GM23338 (cell line): ENCODE measurements around the gene NDUFB8. TPM values are rescaled to one million over a fixed set of nuclear protein-coding genes. Genes with fewer than 3 reads are reported as not detected.

Experiments
- ATAC-seq: fragments of 200-7000 bp; cut with Tn5 transposase; 3 replicates; pipeline ENCODE4 v1.9.1; 2020
- DNase-seq: peaks from one replicate; pipeline ENCODE4 v3.0.0-alpha.2; 2015; ENCODE audit warnings: low spot score
- H2AFZ ChIP-seq: fragments of 200-600 bp; sonication (generic); 2 replicates; pipeline ENCODE4 v1.8.0; 2016; ENCODE audit warnings: antibody characterized with exemption, mild to moderate bottlenecking, moderate library complexity
- H3F3A ChIP-seq: fragments of 200-600 bp; sonication (generic); replicated peaks from 2 replicates; pipeline ENCODE4 v1.8.0; 2017; ENCODE audit warnings: antibody characterized with exemption, mixed run types, low read depth
- H3K27ac ChIP-seq: fragments of 200-600 bp; sonication (generic); 2 replicates; pipeline ENCODE4 v1.6.1; 2016; ENCODE audit warnings: low read depth
- H3K27me3 ChIP-seq: fragments of 200-600 bp; sonication (generic); 2 replicates; pipeline ENCODE4 v1.8.0; 2016; ENCODE audit warnings: mild to moderate bottlenecking, mixed run types, moderate library complexity; ENCODE audit not compliant: insufficient read depth
- H3K36me3 ChIP-seq: fragments of 200-600 bp; sonication (generic); 2 replicates; pipeline ENCODE4 v1.8.0; 2016; ENCODE audit warnings: mild to moderate bottlenecking; ENCODE audit not compliant: insufficient read depth
- H3K4me1 ChIP-seq: fragments of 200-600 bp; sonication (generic); 2 replicates; pipeline ENCODE4 v1.8.0; 2016; ENCODE audit warnings: mild to moderate bottlenecking, moderate library complexity; ENCODE audit not compliant: insufficient read depth
- H3K4me2 ChIP-seq: fragments of 200-600 bp; sonication (generic); 2 replicates; pipeline ENCODE4 v1.7.1; 2017; ENCODE audit warnings: mixed run types
- H3K4me3 ChIP-seq: fragments of 200-600 bp; sonication (generic); 2 replicates; pipeline ENCODE4 v1.6.1; 2016; ENCODE audit warnings: mixed run types
- H3K79me2 ChIP-seq: fragments of 200-600 bp; sonication (generic); replicated peaks from 2 replicates; pipeline ENCODE4 v1.8.0; 2017; ENCODE audit warnings: mild to moderate bottlenecking; ENCODE audit not compliant: insufficient read depth
- H3K9me2 ChIP-seq: fragments of 200-600 bp; sonication (generic); 2 replicates; pipeline ENCODE4 v1.8.0; 2017; ENCODE audit not compliant: insufficient read depth
- H4K20me1 ChIP-seq: fragments of 200-600 bp; sonication (generic); replicated peaks from 2 replicates; pipeline ENCODE4 v1.8.0; 2017; ENCODE audit warnings: mild to moderate bottlenecking; ENCODE audit not compliant: insufficient read depth
- H3K27ac Mint-ChIP-seq: 2 replicates; pipeline ENCODE4 v1.8.0; 2020; ENCODE audit warnings: inconsistent platforms, mild to moderate bottlenecking, moderate library complexity, mixed read lengths
- H3K27me3 Mint-ChIP-seq: 3 replicates; pipeline ENCODE4 v1.8.0; 2022; ENCODE audit warnings: low read depth, mild to moderate bottlenecking, moderate library complexity, mixed read lengths, inconsistent platforms; ENCODE audit not compliant: insufficient read depth, poor library complexity
- H3K36me3 Mint-ChIP-seq: 3 replicates; pipeline ENCODE4 v1.8.0; 2021; ENCODE audit warnings: low read depth, mild to moderate bottlenecking, inconsistent platforms, moderate library complexity, mixed read lengths
- H3K4me1 Mint-ChIP-seq: 3 replicates; pipeline ENCODE4 v1.8.0; 2020; ENCODE audit warnings: mild to moderate bottlenecking, inconsistent platforms, mixed read lengths
- H3K4me3 Mint-ChIP-seq: 3 replicates; pipeline ENCODE4 v1.8.0; 2021; ENCODE audit warnings: moderate library complexity, mild to moderate bottlenecking, inconsistent platforms, mixed read lengths
- H3K9me3 Mint-ChIP-seq: 3 replicates; pipeline ENCODE4 v1.8.0; 2020; ENCODE audit warnings: moderate library complexity, mild to moderate bottlenecking, inconsistent platforms, mixed read lengths
- ETS1 ChIP-seq: IDR thresholded peaks from 2 replicates; pipeline ENCODE4 v1.6.1; 2016; ENCODE audit warnings: antibody characterized with exemption
- EZH2phosphoT487 ChIP-seq: fragments of 200-600 bp; sonication (generic); IDR thresholded peaks from one replicate; pipeline ENCODE4 v1.8.1; 2018; ENCODE audit warnings: antibody characterized with exemption; ENCODE audit not compliant: unreplicated experiment
- JUNB ChIP-seq: IDR thresholded peaks from one replicate; pipeline ENCODE4 v1.6.1; 2016; ENCODE audit warnings: antibody characterized with exemption; ENCODE audit not compliant: unreplicated experiment
- POLR2AphosphoS5 ChIP-seq: IDR thresholded peaks from 2 replicates; pipeline ENCODE4 v1.6.1; 2016; ENCODE audit warnings: antibody characterized with exemption, low read depth
- REST ChIP-seq: IDR thresholded peaks from one replicate; pipeline ENCODE4 v1.6.1; 2018; ENCODE audit warnings: antibody characterized with exemption; ENCODE audit not compliant: unreplicated experiment
- ZNF462 ChIP-seq: fragments of 250-450 bp; sonication (Bioruptor Pico); IDR thresholded peaks from 2 replicates; pipeline ENCODE4 v1.5.0; 2020; ENCODE audit warnings: mild to moderate bottlenecking, moderate library complexity
- polyA plus RNA-seq: library from polyadenylated mRNA; unstranded; fragments of >200 nt; fragmentation: Nextera tagmentation; extraction: Ambion mirVana; gene quantifications from 2 replicates; pipeline ENCODE4 v1.2.1, GENCODE V29; 2016
- total RNA-seq: library from RNA; depleted of rRNA; stranded (reverse); fragments of >200 nt; shearing (Covaris generic); gene quantifications from 2 replicates; pipeline ENCODE4 v1.2.3, GENCODE V29; 2014

The NDUFB8 gene
- total and polyA plus RNA-seq, 2 experiments from 2014 or later: 131 to 464 TPM

GRCh38 chr10:100544950-100545349, 15.3 kb upstream of the NDUFB8 start (continued):
- TF ChIP-seq JUNB: no peak
- TF ChIP-seq POLR2AphosphoS5: no peak

- H3K4me1 ChIP-seq: peaks cover 15% of the 10 kb centered on the region
- H3K36me3 Mint-ChIP-seq: peaks cover 51% of the 10 kb centered on the region
- H3K27ac Mint-ChIP-seq: no peak overlapping the region
- H3K27me3 Mint-ChIP-seq: peaks cover 2% of the 10 kb centered on the region
- H3K36me3 ChIP-seq: peaks cover 37% of the 10 kb centered on the region
- no peaks in the 10 kb centered on the region for H3K9me2 ChIP-seq
- H3K4me1 Mint-ChIP-seq: peaks cover 6% of the 10 kb centered on the region
- TF ChIP-seq EZH2phosphoT487 (no peak), ZNF462 (CRISPR knock-in tag) (no peak), REST (no peak), ETS1 (no peak), POLR2AphosphoS5 (no peak)
- no peak overlapping the region for H2AFZ ChIP-seq
- H3K9me3 Mint-ChIP-seq: no peaks in the 10 kb centered on the region
- H3K79me2 ChIP-seq: peaks cover 50% of the 10 kb centered on the region
- H4K20me1 ChIP-seq: peaks cover 43% of the 10 kb centered on the region
- no peak overlapping the region for H3K4me3 ChIP-seq
- H3K4me3 Mint-ChIP-seq: no peak overlapping the region; the same call in 2 of the 3 replicates
- H3F3A ChIP-seq: no peaks in the 10 kb centered on the region
- H3K27me3 ChIP-seq: no peaks in the 10 kb centered on the region
- no peak overlapping the region for H3K27ac ChIP-seq
- no peak overlapping the region for H3K4me2 ChIP-seq
- DNase-seq: no peak
- ATAC-seq: no peak
Observed at GRCh38 chr10:100537475-100537874, 7.8 kb upstream of the NDUFB8 start.
